ENCODE data around the gene NRXN3.

NRXN3 gene

GRCh38 chr14:79411403-79412174, 1241.4 kb downstream of the NRXN3 start:
- TF ChIP-seq, protein P1, sequence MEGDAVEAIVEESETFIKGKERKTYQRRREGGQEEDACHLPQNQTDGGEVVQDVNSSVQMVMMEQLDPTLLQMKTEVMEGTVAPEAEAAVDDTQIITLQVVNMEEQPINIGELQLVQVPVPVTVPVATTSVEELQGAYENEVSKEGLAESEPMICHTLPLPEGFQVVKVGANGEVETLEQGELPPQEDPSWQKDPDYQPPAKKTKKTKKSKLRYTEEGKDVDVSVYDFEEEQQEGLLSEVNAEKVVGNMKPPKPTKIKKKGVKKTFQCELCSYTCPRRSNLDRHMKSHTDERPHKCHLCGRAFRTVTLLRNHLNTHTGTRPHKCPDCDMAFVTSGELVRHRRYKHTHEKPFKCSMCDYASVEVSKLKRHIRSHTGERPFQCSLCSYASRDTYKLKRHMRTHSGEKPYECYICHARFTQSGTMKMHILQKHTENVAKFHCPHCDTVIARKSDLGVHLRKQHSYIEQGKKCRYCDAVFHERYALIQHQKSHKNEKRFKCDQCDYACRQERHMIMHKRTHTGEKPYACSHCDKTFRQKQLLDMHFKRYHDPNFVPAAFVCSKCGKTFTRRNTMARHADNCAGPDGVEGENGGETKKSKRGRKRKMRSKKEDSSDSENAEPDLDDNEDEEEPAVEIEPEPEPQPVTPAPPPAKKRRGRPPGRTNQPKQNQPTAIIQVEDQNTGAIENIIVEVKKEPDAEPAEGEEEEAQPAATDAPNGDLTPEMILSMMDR (IDR thresholded peaks at IDR 0.05; ENCODE audit: borderline replicate concordance, control extremely low read depth, extremely low read depth, insufficient read depth, missing control alignments), result no peak
- in situ Hi-C loops (cut with MboI; ENCODE audit: low sequenced_read_pairs, unreplicated experiment), result no loop called here
- no peak for DNase-seq (ENCODE audit: low spot score)

DNA sequence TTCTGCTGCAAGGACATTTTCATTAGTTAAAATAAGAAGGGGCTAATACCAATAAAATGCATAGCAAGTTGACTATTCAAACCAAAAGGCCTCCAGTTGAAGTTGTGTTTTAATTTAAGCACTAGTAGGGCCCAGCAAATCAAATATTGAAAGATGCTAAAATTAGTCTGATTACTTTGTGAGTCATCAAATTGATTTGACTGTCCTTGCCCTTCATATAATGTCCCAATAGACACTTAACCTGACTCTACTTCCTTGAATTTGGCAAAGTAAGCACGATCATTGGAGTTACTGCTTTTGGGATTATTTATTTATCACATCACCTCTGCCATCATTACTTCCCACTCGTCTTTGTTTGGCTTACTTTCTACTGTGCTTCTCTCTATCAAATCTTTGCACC, 1242.6 kb downstream of the NRXN3 start:
- TF ChIP-seq, protein P1 (IDR thresholded peaks at IDR 0.05; ENCODE audit: borderline replicate concordance, control extremely low read depth, extremely low read depth, insufficient read depth, missing control alignments), result no peak
- in situ Hi-C loops (cut with MboI; ENCODE audit: low sequenced_read_pairs, unreplicated experiment), result no loop called here
- DNase-seq (ENCODE audit: low spot score), result no peak

- in situ Hi-C loops (cut with MboI; ENCODE audit: low sequenced_read_pairs, unreplicated experiment), result no loop called here
- TF ChIP-seq, protein P1 (IDR thresholded peaks at IDR 0.05; ENCODE audit: borderline replicate concordance, control extremely low read depth, extremely low read depth, insufficient read depth, missing control alignments), result no peak
- DNase-seq (ENCODE audit: low spot score), result no peak
Observed at GRCh38 chr14:79413734-79414428, 1243.7 kb downstream of the NRXN3 start.

DNA sequence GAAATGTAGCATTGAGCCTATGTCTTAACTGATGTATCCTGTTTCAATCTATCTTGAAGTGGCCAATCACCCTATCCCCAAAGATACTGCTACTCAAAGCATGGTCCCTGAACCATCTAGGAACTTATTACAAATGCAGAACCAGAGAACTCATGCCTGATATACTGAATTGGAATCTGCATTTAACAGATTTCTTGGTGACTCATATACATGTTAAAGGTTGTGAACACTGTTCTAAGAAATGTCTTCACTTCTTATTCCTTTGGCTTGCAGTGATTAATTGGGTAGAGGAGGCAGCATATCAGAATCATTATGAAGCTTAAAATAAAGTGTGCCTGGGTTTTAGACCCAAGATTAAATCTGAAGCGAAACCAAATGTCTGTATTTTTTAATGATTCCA, 1245.6 kb downstream of the NRXN3 start:
- no peak for DNase-seq (ENCODE audit: low spot score)
- TF ChIP-seq, protein P1 (IDR thresholded peaks at IDR 0.05; ENCODE audit: borderline replicate concordance, control extremely low read depth, extremely low read depth, insufficient read depth, missing control alignments), result no peak
- in situ Hi-C loops (cut with MboI; ENCODE audit: low sequenced_read_pairs, unreplicated experiment), result no loop called here

DNA sequence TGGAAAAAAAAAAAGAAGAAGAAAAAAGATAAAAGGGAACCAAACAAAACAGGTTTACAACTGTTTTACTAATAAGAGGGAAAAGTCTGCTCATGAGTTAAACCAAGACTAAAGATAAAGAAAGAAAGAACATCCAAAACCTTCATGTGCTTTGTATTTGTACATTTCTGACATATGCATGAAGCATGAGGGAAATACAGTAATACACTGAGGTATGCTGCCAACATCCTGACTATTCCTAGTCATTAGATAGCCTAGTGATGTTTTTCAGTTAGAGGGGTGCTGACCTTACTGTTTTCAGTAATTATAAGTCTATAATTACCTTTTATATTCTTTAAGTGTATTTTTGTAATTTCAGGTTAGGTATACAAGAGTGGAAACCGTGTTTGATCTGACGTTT, 1247.8 kb downstream of the NRXN3 start:
- in situ Hi-C loops (cut with MboI; ENCODE audit: low sequenced_read_pairs, unreplicated experiment), result no loop called here
- no peak for DNase-seq (ENCODE audit: low spot score)
- TF ChIP-seq, protein P1 (IDR thresholded peaks at IDR 0.05; ENCODE audit: borderline replicate concordance, control extremely low read depth, extremely low read depth, insufficient read depth, missing control alignments), result no peak

GRCh38 chr14:79418649-79419415, 1248.7 kb downstream of the NRXN3 start:
- in situ Hi-C loops (cut with MboI; ENCODE audit: low sequenced_read_pairs, unreplicated experiment), result no loop called here
- no peak for DNase-seq (ENCODE audit: low spot score)
- TF ChIP-seq, protein P1 (IDR thresholded peaks at IDR 0.05; ENCODE audit: borderline replicate concordance, control extremely low read depth, extremely low read depth, insufficient read depth, missing control alignments), result no peak
